GM12878 (cell line): Measurements from ENCODE around the gene UNC45A. TPM values are rescaled to one million over a fixed set of nuclear protein-coding genes. Genes with fewer than 3 reads are reported as not detected.

Experiments
- ATAC-seq: fragments of 200-7000 bp; cut with Tn5 transposase; 3 replicates; pipeline ENCODE4 v1.9.1; 2020; ENCODE audit warnings: mild to moderate bottlenecking, moderate library complexity
- BruUV-seq: library from RNA; stranded (reverse); fragments of 400-500 nt; replicated peaks from 2 replicates; lab custom pipeline; 2021; lab: Mats Ljungman, UMichigan
- CTCF ChIA-PET: fragments of 300-600 bp; sonication (Branson Sonifier 250); formaldehyde crosslinking; extraction: SDS; loops from one replicate; lab custom pipeline; 2021; ENCODE audit warnings: inconsistent platforms; lab: Yijun Ruan, JAX
- POLR2A ChIA-PET: fragments of 350-600 bp; formaldehyde crosslinking; extraction: SDS; loops from one replicate; lab custom pipeline; 2021; ENCODE audit warnings: inconsistent platforms; lab: Charles Lee
- RAD21 ChIA-PET: fragments of 300-600 bp; sonication (Branson Sonifier 250); formaldehyde crosslinking; loops from one replicate; lab custom pipeline; 2023; ENCODE audit warnings: antibody characterized with exemption; ENCODE audit not compliant: unreplicated experiment; lab: Charles Lee
- SMC1A ChIA-PET: fragments of 300-600 bp; sonication (Branson Sonifier 250); formaldehyde crosslinking; loops from one replicate; lab custom pipeline; 2023; ENCODE audit not compliant: unreplicated experiment, uncharacterized antibody; lab: Charles Lee
- DNase-seq: peaks from one replicate; pipeline ENCODE4 v3.0.0-alpha.2; 2011; ENCODE audit warnings: low read depth, low spot score
- FAIRE-seq: peaks from 3 replicates; lab custom pipeline; 2011; peaks lifted over from hg19 to GRCh38; lab: Jason Lieb, UNC
- H2AFZ ChIP-seq: 2 replicates; pipeline ENCODE4 v1.6.0; 2011; ENCODE audit warnings: low read depth, low read length, control low read depth; ENCODE audit not compliant: control insufficient read depth
- H3K27ac ChIP-seq: 2 replicates; pipeline ENCODE4 v1.5.1; 2011; ENCODE audit warnings: control low read depth; ENCODE audit not compliant: control insufficient read depth, insufficient read depth
- H3K27me3 ChIP-seq, 2 experiments: replicated peaks in 1 of 2; 2 replicates each; pipeline versions ENCODE4 v1.6.0 to v1.6.1; 2011; ENCODE audit warnings: low read length in 1 of 2; ENCODE audit not compliant: control insufficient read depth in 2 of 2, insufficient read depth in 2 of 2
- H3K36me3 ChIP-seq, 2 experiments: 2 replicates each; pipeline ENCODE4 v1.5.1; 2011; ENCODE audit warnings: low read length in 1 of 2; ENCODE audit not compliant: control insufficient read depth in 2 of 2, insufficient read depth in 2 of 2
- H3K4me1 ChIP-seq: 2 replicates; pipeline ENCODE4 v1.6.1; 2011; ENCODE audit warnings: mild to moderate bottlenecking, low read length, moderate library complexity, mixed read lengths; ENCODE audit not compliant: control insufficient read depth, insufficient read depth
- H3K4me2 ChIP-seq: 2 replicates; pipeline ENCODE4 v1.6.0; 2011; ENCODE audit warnings: control low read depth; ENCODE audit not compliant: control insufficient read depth, insufficient read depth
- H3K4me3 ChIP-seq: fragments of 200-600 bp; sonication (generic); 2 replicates; pipeline ENCODE4 v1.5.1; 2016
- H3K79me2 ChIP-seq: 2 replicates; pipeline ENCODE4 v1.6.0; 2011; ENCODE audit warnings: low read length; ENCODE audit not compliant: control insufficient read depth, insufficient read depth
- H3K9ac ChIP-seq: 2 replicates; pipeline ENCODE4 v1.8.0; 2011; ENCODE audit warnings: low read length, control low read depth, mixed read lengths; ENCODE audit not compliant: control insufficient read depth, insufficient read depth
- H3K9me3 ChIP-seq: replicated peaks from 3 replicates; pipeline ENCODE4 v1.5.1; 2011; ENCODE audit warnings: mild to moderate bottlenecking, low read length; ENCODE audit not compliant: control insufficient read depth, insufficient read depth
- H4K20me1 ChIP-seq: 2 replicates; pipeline ENCODE4 v1.6.0; 2011; ENCODE audit not compliant: control insufficient read depth, insufficient read depth
- ATF7 ChIP-seq: fragments of 450-650 bp; IDR thresholded peaks from 2 replicates; pipeline ENCODE4 v1.6.1; 2016; ENCODE audit warnings: low read depth, mild to moderate bottlenecking
- BACH1 ChIP-seq: fragments of 450-650 bp; IDR thresholded peaks from 2 replicates; pipeline ENCODE4 v1.6.1; 2017; ENCODE audit warnings: mild to moderate bottlenecking, borderline replicate concordance
- EGR1 ChIP-seq, 2 experiments: IDR thresholded peaks; 1 replicate in 1 of 2; 2 replicates in 1 of 2; pipeline ENCODE4 v1.6.1; 2011 to 2012; ENCODE audit warnings: low read depth in 2 of 2, low read length in 2 of 2, borderline replicate concordance in 1 of 2, mild to moderate bottlenecking in 1 of 2, moderate library complexity in 1 of 2
- EZH2 ChIP-seq: IDR thresholded peaks from 2 replicates; pipeline ENCODE4 v1.6.1; 2012; ENCODE audit warnings: low read depth, mild to moderate bottlenecking, control low read depth, inconsistent platforms, low read length, borderline replicate concordance; ENCODE audit not compliant: control insufficient read depth
- FOXM1 ChIP-seq: IDR thresholded peaks from 2 replicates; pipeline ENCODE4 v1.6.1; 2012; ENCODE audit warnings: low read depth, mild to moderate bottlenecking, inconsistent platforms, low read length, moderate library complexity
- GABPA ChIP-seq: IDR thresholded peaks from 2 replicates; pipeline ENCODE4 v1.6.1; 2014; ENCODE audit warnings: antibody characterized with exemption, low read depth, mild to moderate bottlenecking, inconsistent platforms
- GATAD2B ChIP-seq: fragments of 450-650 bp; conservative IDR thresholded peaks from 2 replicates; pipeline ENCODE4 v1.6.1; 2017; ENCODE audit warnings: low read depth, mild to moderate bottlenecking, moderate library complexity
- MXI1 ChIP-seq: fragments of 150-350 bp; IDR thresholded peaks from 2 replicates; pipeline ENCODE4 v1.6.1; 2011; ENCODE audit warnings: low read depth, mild to moderate bottlenecking, inconsistent platforms, low read length, improper control_type of control experiment
- NFXL1 ChIP-seq: fragments of 450-650 bp; IDR thresholded peaks from 2 replicates; pipeline ENCODE4 v1.6.1; 2017; ENCODE audit warnings: antibody characterized with exemption, mild to moderate bottlenecking, borderline replicate concordance
- NFYA ChIP-seq: IDR thresholded peaks from 2 replicates; pipeline ENCODE4 v1.6.1; 2011; ENCODE audit warnings: low read depth, mild to moderate bottlenecking, low read length, improper control_type of control experiment, borderline replicate concordance
- NFYB ChIP-seq: IDR thresholded peaks from 2 replicates; pipeline ENCODE4 v1.6.1; 2011; ENCODE audit warnings: low read depth, mild to moderate bottlenecking, low read length, improper control_type of control experiment, moderate library complexity; ENCODE audit not compliant: insufficient read depth
- NR2F1 ChIP-seq: fragments of 450-650 bp; conservative IDR thresholded peaks from 2 replicates; pipeline ENCODE4 v1.6.1; 2017; ENCODE audit warnings: mild to moderate bottlenecking
- PAX5 ChIP-seq: IDR thresholded peaks from 2 replicates; pipeline ENCODE4 v1.6.1; 2011; ENCODE audit warnings: low read depth, low read length, borderline replicate concordance
- PKNOX1 ChIP-seq: fragments of 450-650 bp; IDR thresholded peaks from 2 replicates; pipeline ENCODE4 v1.6.1; 2016; ENCODE audit warnings: mild to moderate bottlenecking
- POLR2A ChIP-seq: IDR thresholded peaks from 2 replicates; pipeline ENCODE4 v1.6.1; 2011; ENCODE audit warnings: low read depth, mild to moderate bottlenecking, low read length
- RELA ChIP-seq: fragments of 450-650 bp; IDR thresholded peaks from 2 replicates; pipeline ENCODE4 v1.8.0; 2014; ENCODE audit warnings: borderline replicate concordance; ENCODE audit not compliant: partially characterized antibody
- SIN3A ChIP-seq: IDR thresholded peaks from 2 replicates; pipeline ENCODE4 v1.6.1; 2012; ENCODE audit warnings: low read depth, low read length, improper control_type of control experiment
- SIX5 ChIP-seq: IDR thresholded peaks from 2 replicates; pipeline ENCODE4 v1.6.1; 2011; ENCODE audit warnings: mild to moderate bottlenecking, low read depth, low read length, moderate library complexity; ENCODE audit not compliant: severe bottlenecking
- SUPT20H ChIP-seq: IDR thresholded peaks from 2 replicates; pipeline ENCODE4 v1.6.1; 2011; ENCODE audit warnings: low read depth, mild to moderate bottlenecking, low read length, moderate library complexity, borderline replicate concordance; ENCODE audit not compliant: control insufficient read depth
- SUZ12 ChIP-seq: fragments of 200-600 bp; sonication (generic); IDR thresholded peaks from one replicate; pipeline ENCODE4 v1.6.1; 2018; ENCODE audit warnings: antibody characterized with exemption, mild to moderate bottlenecking; ENCODE audit not compliant: unreplicated experiment
- TARDBP ChIP-seq: IDR thresholded peaks from 2 replicates; pipeline ENCODE4 v1.6.1; 2016; ENCODE audit warnings: borderline replicate concordance
- WGBS: methylation state at CpG from one replicate; pipeline ENCODE4 v1.1.6; 2016; ENCODE audit warnings: low lambda C conversion rate; ENCODE audit not compliant: insufficient replicate concordance, insufficient coverage; ENCODE audit errors: missing lambda C conversion rate; 5-methylcytosine and 5-hydroxymethylcytosine counted together
- in situ Hi-C: fragments of 300-500 bp; cut with MboI; formaldehyde crosslinking; loops from 9 replicates; pipeline ENCODE4 v1.14.3; 2018; ENCODE audit warnings: mixed read lengths
- intact Hi-C: fragments of 100-400 bp; cut with micrococcal nuclease; formaldehyde crosslinking; loops from one replicate; pipeline ENCODE4 v1.14.2; 2022; ENCODE audit not compliant: unreplicated experiment
- polyA plus RNA-seq, 11 experiments: library from polyadenylated mRNA; depleted of rRNA in 4 of 11; unstranded in 6 of 11; stranded (reverse) in 5 of 11; fragments of >200 nt; fragmentation: Nextera tagmentation in 4 of 11; fragmentation: Illumina TruSeq in 1 of 11; extraction: Ambion mirVana in 4 of 11; extraction: Trizol in 1 of 11; gene quantifications; 1 replicate in 1 of 11; 2 replicates in 10 of 11; pipeline versions ENCODE4 v1.2.1 to v1.2.3, GENCODE V29; 2011 to 2016; ENCODE audit warnings: inconsistent platforms in 2 of 11, missing spikeins in 2 of 11, low read depth in 1 of 11
- total RNA-seq, 4 experiments: library from RNA; depleted of rRNA in 3 of 4; stranded (reverse); fragments of >200 nt in 3 of 4; fragmentation: Illumina TruSeq in 1 of 4; extraction: Trizol in 1 of 4; gene quantifications; 2 replicates each; pipeline versions ENCODE4 v1.2.1 to v1.2.3, GENCODE V29; 2013 to 2021
- TF ChIP-seq, protein P1 (sequence below): fragments of 450-650 bp; IDR thresholded peaks from 2 replicates; pipeline ENCODE4 v1.6.1; 2018; ENCODE audit warnings: borderline replicate concordance, mild to moderate bottlenecking; ENCODE audit not compliant: partially characterized antibody

UNC45A gene
- total and polyA plus RNA-seq, 10 of the 15 experiments (the other 5 are each of a cell fraction or from before 2014, with no cell fraction given), result 10.3 to 57.8 (median 40.5) TPM

- CTCF ChIA-PET, result interaction anchor here (1.5 kb wide), 1 partner anchor 71 kb away, joined by 6 read pairs; no protein-coding TSS in a partner anchor
- WGBS, result 63% methylated on average over 4 of the region's 4 CpGs
- POLR2A ChIA-PET, result no interaction called here
Measured at GRCh38 chr15:90962021-90962420, 26.9 kb downstream of the UNC45A start.

DNA sequence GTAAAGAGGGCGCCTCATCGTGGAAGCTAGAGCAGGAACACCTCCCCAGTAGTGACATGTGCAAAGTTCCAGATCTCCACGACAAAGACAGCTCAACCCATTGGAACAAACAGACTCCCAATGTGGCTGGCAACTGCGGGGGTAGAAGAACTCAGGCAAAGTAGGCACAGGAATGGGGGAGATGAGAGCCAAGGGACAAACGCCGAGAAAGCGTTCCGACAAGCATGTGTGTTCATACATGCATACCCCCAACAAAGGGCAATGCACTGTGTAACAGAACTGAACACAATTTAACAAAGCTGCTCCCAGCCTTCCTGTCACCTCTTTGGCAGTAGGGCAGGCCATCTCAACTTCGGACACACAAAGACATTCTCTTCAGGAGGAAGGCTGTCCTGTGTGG is 31.2 kb downstream of the UNC45A start:
- ChIA-PET RAD21 (no interaction called here), POLR2A (interaction anchor here (1.2 kb wide), 1 partner anchor 13 kb away, joined by 6 read pairs; no protein-coding TSS in a partner anchor), CTCF (interaction anchor here (1.2 kb wide), 1 partner anchor 10 kb away, joined by 5 read pairs; no protein-coding TSS in a partner anchor), SMC1A (interaction anchor here (0.7 kb wide), 1 partner anchor 303 kb away, joined by 3 read pairs; no protein-coding TSS in a partner anchor)
- no peaks in the 10 kb centered on the region for H3K27me3 ChIP-seq
- H3K79me2 ChIP-seq, result no peaks in the 10 kb centered on the region
- no peaks in the 10 kb centered on the region for H4K20me1 ChIP-seq
- DNase-seq (no peak), FAIRE-seq (no peak), ATAC-seq (no peak)
- H3K4me3 ChIP-seq, result no peak overlapping the region
- H3K4me2 ChIP-seq, result no peak overlapping the region
- H3K9ac ChIP-seq, result no peak overlapping the region
- intact Hi-C loops (no loop called here), in situ Hi-C loops (loop anchor here (25.0 kb wide), 1 partner anchor 1379 kb away; the partner anchor contains the start of gene TICRR)
- H3K9me3 ChIP-seq, result no peaks in the 10 kb centered on the region
- H3K36me3 ChIP-seq, result peaks cover 39 to 49% of the 10 kb centered on the region in 2 experiments
- no TSS peak for BruUV-seq
- no peak for TF ChIP-seq NR2F1
- TF ChIP-seq EZH2, result no peak
- TF ChIP-seq POLR2A, result 0 out of 2 replicates have a peak, but pooled peaks have one; percentile 20
- TF ChIP-seq SIX5, result no peak
- no peak for TF ChIP-seq PKNOX1
- no peak for TF ChIP-seq SUZ12
- TF ChIP-seq, protein P1, sequence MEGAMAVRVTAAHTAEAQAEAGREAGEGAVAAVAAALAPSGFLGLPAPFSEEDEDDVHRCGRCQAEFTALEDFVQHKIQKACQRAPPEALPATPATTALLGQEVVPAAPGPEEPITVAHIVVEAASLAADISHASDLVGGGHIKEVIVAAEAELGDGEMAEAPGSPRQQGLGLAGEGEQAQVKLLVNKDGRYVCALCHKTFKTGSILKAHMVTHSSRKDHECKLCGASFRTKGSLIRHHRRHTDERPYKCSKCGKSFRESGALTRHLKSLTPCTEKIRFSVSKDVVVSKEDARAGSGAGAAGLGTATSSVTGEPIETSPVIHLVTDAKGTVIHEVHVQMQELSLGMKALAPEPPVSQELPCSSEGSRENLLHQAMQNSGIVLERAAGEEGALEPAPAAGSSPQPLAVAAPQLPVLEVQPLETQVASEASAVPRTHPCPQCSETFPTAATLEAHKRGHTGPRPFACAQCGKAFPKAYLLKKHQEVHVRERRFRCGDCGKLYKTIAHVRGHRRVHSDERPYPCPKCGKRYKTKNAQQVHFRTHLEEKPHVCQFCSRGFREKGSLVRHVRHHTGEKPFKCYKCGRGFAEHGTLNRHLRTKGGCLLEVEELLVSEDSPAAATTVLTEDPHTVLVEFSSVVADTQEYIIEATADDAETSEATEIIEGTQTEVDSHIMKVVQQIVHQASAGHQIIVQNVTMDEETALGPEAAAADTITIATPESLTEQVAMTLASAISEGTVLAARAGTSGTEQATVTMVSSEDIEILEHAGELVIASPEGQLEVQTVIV, result no peak
- no peak overlapping the region for H2AFZ ChIP-seq
- H3K4me1 ChIP-seq, result no peaks in the 10 kb centered on the region
- no peak overlapping the region for H3K27ac ChIP-seq
- WGBS, result 96% methylated on average over 9 of the region's 9 CpGs

More at GRCh38 chr15:90962021-90962420, 26.9 kb downstream of the UNC45A start:
- intact Hi-C loops (no loop called here), in situ Hi-C loops (loop anchor here (25.0 kb wide), 1 partner anchor 1375 kb away; the partner anchor contains the start of gene TICRR)
- no peaks in the 10 kb centered on the region for H4K20me1 ChIP-seq
- H3K9me3 ChIP-seq, result no peaks in the 10 kb centered on the region
- no peak overlapping the region for H2AFZ ChIP-seq
- peaks cover 5% of the 10 kb centered on the region for H3K79me2 ChIP-seq
- DNase-seq (no peak), ATAC-seq (no peak), FAIRE-seq (no peak)
- H3K27ac ChIP-seq, result no peak overlapping the region
- no peak overlapping the region for H3K4me2 ChIP-seq
- TSS peak; percentile 14 for BruUV-seq
- H3K36me3 ChIP-seq, result peaks cover 29 to 37% of the 10 kb centered on the region in 2 experiments
- H3K4me1 ChIP-seq, result no peaks in the 10 kb centered on the region
- H3K4me3 ChIP-seq, result no peak overlapping the region
- TF ChIP-seq ATF7 (no peak), NFYB (no peak), GABPA (no peak), PAX5 (no peak), MXI1 (no peak), EGR1 (IDR thresholded peaks at IDR 0.05; ENCODE audit: borderline replicate concordance in 1 of 2, low read depth in 2 of 2, low read length in 2 of 2) (no peak), GATAD2B (no peak), BACH1 (no peak), RELA (no peak), SIN3A (no peak), NFXL1 (no peak), FOXM1 (no peak), TARDBP (no peak), SUPT20H (no peak), NFYA (no peak)
- RAD21 ChIA-PET, result no interaction called here
- H3K27me3 ChIP-seq, result no peaks in the 10 kb centered on the region
- SMC1A ChIA-PET, result interaction anchor here (1.0 to 1.7 kb wide), 2 partner anchors 17 to 66 kb away, joined by 3 to 5 read pairs; no protein-coding TSS in a partner anchor
- H3K9ac ChIP-seq, result no peak overlapping the region
